Endothelial cell (in vitro differentiated cells): Measurements from ENCODE around the gene RAB15. TPM values are rescaled to one million over a fixed set of nuclear protein-coding genes. Genes with fewer than 3 reads are reported as not detected.

Experiments
- DNase-seq: peaks from one replicate; pipeline ENCODE4 v3.0.0; 2021; ENCODE audit warnings: low spot score
- H3K27ac Mint-ChIP-seq: one replicate; pipeline ENCODE4 v1.8.0; 2021; ENCODE audit warnings: mixed read lengths, inconsistent platforms; ENCODE audit not compliant: unreplicated experiment
- H3K27me3 Mint-ChIP-seq: one replicate; pipeline ENCODE4 v1.8.0; 2021; ENCODE audit warnings: mild to moderate bottlenecking, moderate library complexity, mixed read lengths, inconsistent platforms; ENCODE audit not compliant: unreplicated experiment
- H3K36me3 Mint-ChIP-seq: one replicate; pipeline ENCODE4 v1.8.0; 2021; ENCODE audit warnings: mild to moderate bottlenecking, low read depth, mixed read lengths, inconsistent platforms; ENCODE audit not compliant: unreplicated experiment
- H3K4me1 Mint-ChIP-seq: one replicate; pipeline ENCODE4 v1.8.0; 2021; ENCODE audit warnings: mild to moderate bottlenecking, mixed read lengths, inconsistent platforms; ENCODE audit not compliant: unreplicated experiment
- H3K4me3 Mint-ChIP-seq: one replicate; pipeline ENCODE4 v1.8.0; 2021; ENCODE audit warnings: mild to moderate bottlenecking, mixed read lengths, inconsistent platforms; ENCODE audit not compliant: unreplicated experiment
- H3K9me3 Mint-ChIP-seq: one replicate; pipeline ENCODE4 v1.8.0; 2021; ENCODE audit warnings: mixed read lengths, inconsistent platforms; ENCODE audit not compliant: unreplicated experiment
- CTCF ChIP-seq: fragments of 200-600 bp; sonication (generic); IDR thresholded peaks from one replicate; pipeline ENCODE4 v1.5.0; 2021; ENCODE audit warnings: antibody characterized with exemption; ENCODE audit not compliant: unreplicated experiment
- total RNA-seq: library from RNA; stranded (reverse); fragmentation: NEBNext Ultra II Directional; extraction: Animal tissue kit (Norgen Biotek cat#: 25700); gene quantifications from one replicate; pipeline ENCODE4 v1.2.1, GENCODE V29; 2021; ENCODE audit not compliant: unreplicated experiment

The RAB15 gene
- total RNA-seq, 1 donor from 2014 or later = 20.9 TPM

- H3K27ac Mint-ChIP-seq = no peak overlapping the region
- no peaks in the 10 kb centered on the region for H3K36me3 Mint-ChIP-seq
- no peak overlapping the region for H3K4me3 Mint-ChIP-seq
- no peak for DNase-seq
- H3K4me1 Mint-ChIP-seq = no peaks in the 10 kb centered on the region
- no peaks in the 10 kb centered on the region for H3K9me3 Mint-ChIP-seq
- TF ChIP-seq CTCF = no peak
- H3K27me3 Mint-ChIP-seq = no peaks in the 10 kb centered on the region
These were observed 72.2 kb downstream of the RAB15 start for GRCh38 chr14:64899958-64900357.

Other genes with a start within 250 kb of the RAB15 start
- 0.08 TPM for gene SPTB, start 92.4 kb downstream of the RAB15 start, total RNA-seq
- 36.2 TPM for gene CHURC1, start 57.9 kb downstream of the RAB15 start, total RNA-seq
- gene GPX2, start 29.6 kb downstream of the RAB15 start, total RNA-seq = not detected
- gene FNTB, start 14.6 kb upstream of the RAB15 start, total RNA-seq = 16.9 TPM
- gene MAX, start 130.2 kb upstream of the RAB15 start, total RNA-seq = 76.1 TPM